ENCODE measurements around the gene CCDC92B.
"Not testable (repeated sequence)": the region's sequence is repeated elsewhere in the genome, so short reads cannot be mapped to it uniquely, and the experiment has no call there.

Gene CCDC92B

GRCh38 chr17:2689411-2690164 is 59.9 kb downstream of the CCDC92B start:
- DNase-seq (ENCODE audit: low read depth), result no peak

DNA sequence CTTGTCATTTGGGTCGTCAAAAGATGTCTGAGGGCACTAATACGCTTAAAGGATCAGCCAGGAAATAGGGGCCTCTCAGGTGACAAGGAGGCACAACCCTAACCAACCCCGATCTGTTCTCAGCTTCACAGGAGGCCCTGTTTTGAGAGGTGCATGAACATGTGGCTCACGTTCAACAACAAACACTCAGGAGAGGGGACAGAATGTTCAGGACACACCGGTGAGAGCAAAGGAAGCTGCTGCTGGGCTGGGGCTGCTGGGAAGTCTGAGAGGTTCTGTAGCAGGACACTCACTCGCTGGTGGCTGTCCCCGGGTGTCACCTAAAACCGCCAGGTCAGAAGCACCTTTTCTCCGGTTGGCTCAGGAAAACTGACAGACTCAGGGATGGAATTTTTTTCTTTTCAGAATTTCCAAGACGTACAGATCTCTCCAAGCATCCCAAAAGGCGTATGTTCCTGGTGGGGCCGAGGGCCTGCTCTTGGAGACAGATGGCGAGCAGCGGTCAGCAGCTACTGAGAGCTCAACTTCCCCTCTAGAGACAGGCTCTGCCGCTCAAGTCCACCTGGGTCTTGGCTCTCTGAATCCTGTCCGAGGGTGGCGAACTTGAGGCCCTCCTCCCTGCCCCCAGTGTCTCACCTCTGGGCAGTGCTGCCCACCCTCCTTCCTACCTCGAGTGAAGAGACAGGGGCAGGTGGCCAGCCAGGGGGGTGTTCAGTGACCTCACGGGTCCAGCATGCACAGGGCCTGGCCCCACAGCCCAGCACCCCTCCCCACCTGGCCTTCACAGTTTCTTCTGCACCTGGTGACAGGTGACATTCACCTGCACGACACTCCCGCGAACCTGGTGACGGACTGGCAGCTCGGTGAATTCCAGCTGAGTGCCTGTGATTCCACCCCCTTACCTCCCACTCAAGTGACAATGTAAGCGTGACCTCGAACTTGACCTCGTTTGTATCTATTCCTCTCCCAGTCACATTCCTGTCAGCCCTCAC is 60.8 kb downstream of the CCDC92B start:
- DNase-seq (ENCODE audit: low read depth), result no peak

DNA sequence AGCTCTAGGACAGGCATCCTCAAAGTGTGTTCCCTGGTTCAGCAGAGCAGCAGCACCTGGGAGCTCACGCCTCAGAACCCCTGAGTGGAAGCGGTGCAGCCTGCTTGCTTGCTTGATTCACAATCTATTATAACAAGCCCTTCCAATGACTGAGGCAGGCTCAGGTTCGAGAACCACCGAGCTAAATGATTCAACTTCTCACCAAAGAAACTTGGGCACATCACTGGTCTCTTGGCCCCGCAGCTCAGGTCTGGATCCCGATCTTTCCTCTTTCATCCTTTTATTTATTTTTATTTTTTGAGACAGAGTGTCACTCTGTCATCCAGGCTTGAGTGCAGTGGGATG is 62.4 kb downstream of the CCDC92B start:
- DNase-seq (ENCODE audit: low read depth), result no peak

GRCh38 chr17:2685696-2686095 is 63.8 kb downstream of the CCDC92B start:
- DNase-seq (ENCODE audit: low read depth), result no peak

GRCh38 chr17:2684549-2684948 is 64.9 kb downstream of the CCDC92B start:
- no peak for DNase-seq (ENCODE audit: low read depth)

DNA sequence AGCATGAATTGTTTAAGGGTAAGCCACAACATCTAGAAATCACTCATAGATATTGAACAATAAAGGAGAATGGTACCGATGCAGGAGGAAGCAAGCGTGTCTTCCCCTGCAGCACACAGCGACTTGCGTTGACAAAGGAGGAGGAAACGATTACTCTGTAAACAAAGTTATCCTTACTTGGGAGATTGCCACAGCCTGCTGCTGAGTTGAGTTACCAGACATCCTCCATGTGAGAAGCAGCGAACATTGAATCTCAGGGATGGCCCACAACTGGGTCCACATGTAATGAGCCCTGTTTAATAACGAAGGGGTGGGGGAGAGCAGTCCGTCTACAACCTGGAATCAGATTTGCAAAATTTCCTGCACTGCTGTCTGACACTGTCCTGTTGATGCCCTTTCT is 65.5 kb downstream of the CCDC92B start:
- DNase-seq (ENCODE audit: low read depth), result no peak

DNA sequence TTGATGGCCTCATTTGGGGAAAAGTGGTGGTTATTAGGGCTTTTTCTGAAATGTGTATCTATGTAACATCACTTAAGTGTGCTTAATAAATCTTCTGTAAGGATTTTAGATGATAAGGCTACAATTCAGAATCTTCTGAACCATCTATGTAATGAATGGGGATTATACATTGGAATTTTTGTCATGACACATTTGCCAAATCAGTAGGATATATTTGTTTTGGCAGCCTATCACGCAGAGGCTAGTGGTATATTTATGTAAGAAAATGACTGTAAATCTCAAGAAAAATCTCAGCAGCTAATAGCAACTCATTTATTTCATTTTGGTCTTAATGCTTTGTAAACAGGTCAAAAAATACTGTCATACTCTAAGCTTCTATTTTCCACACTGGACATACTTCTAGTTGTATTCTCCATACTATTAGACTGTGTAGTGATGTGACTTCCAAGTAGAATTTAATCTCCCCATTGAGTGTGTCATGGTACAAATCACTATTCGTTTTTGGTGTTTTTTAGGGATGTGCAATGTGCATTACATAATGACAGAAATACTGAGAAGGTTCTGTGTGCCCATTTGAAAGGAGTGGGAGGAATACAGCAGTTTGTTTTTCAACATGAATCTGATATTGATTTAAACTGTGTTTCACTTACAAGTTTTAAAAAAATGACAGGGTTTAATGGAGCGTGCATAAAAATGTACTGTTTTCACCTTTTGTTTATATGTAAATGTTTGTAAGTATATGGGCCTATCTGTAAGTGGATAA is 67.1 kb downstream of the CCDC92B start:
- no peak for DNase-seq (ENCODE audit: low read depth)

DNA sequence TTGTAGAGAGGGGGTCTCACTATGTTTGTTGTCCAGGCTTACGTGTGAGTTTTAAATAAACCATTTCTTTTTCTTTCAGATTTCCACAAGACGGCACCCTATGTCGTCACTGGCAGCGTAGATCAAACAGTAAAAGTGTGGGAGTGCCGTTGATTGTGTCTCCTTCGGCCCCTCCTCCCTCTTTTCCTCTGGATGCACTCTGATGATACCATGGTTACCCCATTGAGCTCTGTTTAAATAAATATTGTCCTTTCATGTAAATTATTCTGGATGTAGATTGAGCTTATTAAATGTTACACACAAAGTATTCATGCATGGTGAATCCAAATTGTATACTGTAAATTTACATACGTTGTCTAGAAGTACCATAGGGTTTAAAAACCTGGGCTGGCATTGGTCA is 67.8 kb downstream of the CCDC92B start:
- no peak for DNase-seq (ENCODE audit: low read depth)

GRCh38 chr17:2680961-2681360 is 68.5 kb downstream of the CCDC92B start:
- DNase-seq (ENCODE audit: low read depth), result no peak

- DNase-seq (ENCODE audit: low read depth), result not testable (repeated sequence)
Observed at GRCh38 chr17:2679247-2679646, 70.2 kb downstream of the CCDC92B start.

All from GM04504 (cell line).